ACC112 (cell line): ENCODE data around the gene HACE1.
"Not testable (repeated sequence)": the region's sequence is repeated elsewhere in the genome, so short reads cannot be mapped to it uniquely, and the experiment has no call there.

ENCODE experiments used
- H2AFZ ChIP-seq: fragments of 200-600 bp; sonication (generic); one replicate; pipeline ENCODE4 v1.6.0; 2017; ENCODE audit warnings: antibody characterized with exemption, low read length; ENCODE audit not compliant: unreplicated experiment
- H3K27ac ChIP-seq: fragments of 200-600 bp; sonication (generic); 2 replicates; pipeline ENCODE4 v1.5.1; 2014; ENCODE audit warnings: low read depth, mild to moderate bottlenecking, antibody characterized with exemption, low read length, moderate library complexity
- H3K27me3 ChIP-seq: fragments of 200-600 bp; sonication (generic); 2 replicates; pipeline ENCODE4 v1.6.1; 2014; ENCODE audit warnings: mild to moderate bottlenecking, antibody characterized with exemption, low read length, moderate library complexity, mixed read lengths; ENCODE audit not compliant: insufficient read depth
- H3K36me3 ChIP-seq: fragments of 200-600 bp; sonication (generic); 2 replicates; pipeline ENCODE4 v1.6.1; 2016; ENCODE audit warnings: mild to moderate bottlenecking, antibody characterized with exemption, low read length, moderate library complexity, mixed read lengths; ENCODE audit not compliant: insufficient read depth
- H3K4me1 ChIP-seq: fragments of 200-600 bp; sonication (generic); one replicate; pipeline ENCODE4 v1.6.1; 2016; ENCODE audit warnings: low read length, mixed read lengths; ENCODE audit not compliant: insufficient read depth, unreplicated experiment, control insufficient read depth
- H3K4me3 ChIP-seq: fragments of 200-600 bp; sonication (generic); 2 replicates; pipeline ENCODE4 v1.5.1; 2014; ENCODE audit warnings: mild to moderate bottlenecking, low read depth, low read length
- H3K79me2 ChIP-seq: fragments of 200-600 bp; sonication (generic); one replicate; pipeline ENCODE4 v1.6.0; 2016; ENCODE audit warnings: low read length; ENCODE audit not compliant: control insufficient read depth, unreplicated experiment, insufficient read depth

The HACE1 gene

GRCh38 chr6:104829183-104829958 lies 30.3 kb downstream of the HACE1 start:
- no peak overlapping the region for H3K4me3 ChIP-seq
- H3K27ac ChIP-seq = no peak overlapping the region
- no peaks in the 10 kb centered on the region for H3K27me3 ChIP-seq
- no peak overlapping the region for H2AFZ ChIP-seq
- no peaks in the 10 kb centered on the region for H3K79me2 ChIP-seq
- 0 out of 2 replicates have a peak, but pooled peaks cover 3% of the 10 kb centered on the region for H3K36me3 ChIP-seq
- H3K4me1 ChIP-seq = no peaks in the 10 kb centered on the region

DNA sequence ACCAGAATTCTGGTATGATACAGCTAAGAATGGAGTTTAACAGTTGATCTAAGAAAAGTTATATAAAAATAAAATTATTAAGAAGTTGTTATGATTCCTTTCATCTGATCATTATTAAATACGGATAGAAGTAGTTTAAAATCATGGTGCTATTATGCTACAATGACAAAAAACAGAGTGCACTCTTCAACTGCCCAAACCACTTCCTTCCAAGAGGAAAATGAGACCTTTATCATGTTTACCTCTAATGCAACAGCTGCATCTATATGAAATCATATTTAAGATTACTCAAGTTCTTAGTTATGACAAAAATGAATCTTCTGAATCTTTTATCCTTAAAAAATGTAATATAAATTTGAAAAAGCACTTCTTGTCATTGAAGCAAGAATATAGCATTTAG lies 31.2 kb downstream of the HACE1 start:
- no peak overlapping the region for H2AFZ ChIP-seq
- no peaks in the 10 kb centered on the region for H3K4me1 ChIP-seq
- no peaks in the 10 kb centered on the region for H3K27me3 ChIP-seq
- no peak overlapping the region for H3K27ac ChIP-seq
- H3K79me2 ChIP-seq = no peaks in the 10 kb centered on the region
- H3K4me3 ChIP-seq = no peak overlapping the region
- 0 out of 2 replicates have a peak, but pooled peaks cover 3% of the 10 kb centered on the region for H3K36me3 ChIP-seq

DNA sequence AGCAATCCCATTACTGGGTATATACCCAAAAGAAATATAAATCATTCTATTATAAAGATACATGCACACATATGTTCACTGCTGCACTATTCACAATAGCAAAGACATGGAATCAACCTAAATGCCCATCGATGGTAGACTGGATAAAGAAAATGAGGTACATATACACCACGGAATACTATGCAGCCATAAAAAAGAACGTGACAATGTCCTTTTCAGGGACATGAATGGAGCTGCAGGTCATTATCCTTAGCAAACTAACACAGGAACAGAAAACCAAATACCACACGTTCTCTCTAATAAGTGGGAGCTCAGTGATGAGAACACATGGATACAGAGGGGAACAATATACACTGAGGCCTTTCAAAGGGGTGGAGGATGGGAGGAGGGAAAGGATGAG lies 38.9 kb downstream of the HACE1 start:
- H3K79me2 ChIP-seq, H3K36me3 ChIP-seq, H2AFZ ChIP-seq, H3K27me3 ChIP-seq, H3K27ac ChIP-seq, H3K4me1 ChIP-seq, H3K4me3 ChIP-seq: not testable (repeated sequence)

DNA sequence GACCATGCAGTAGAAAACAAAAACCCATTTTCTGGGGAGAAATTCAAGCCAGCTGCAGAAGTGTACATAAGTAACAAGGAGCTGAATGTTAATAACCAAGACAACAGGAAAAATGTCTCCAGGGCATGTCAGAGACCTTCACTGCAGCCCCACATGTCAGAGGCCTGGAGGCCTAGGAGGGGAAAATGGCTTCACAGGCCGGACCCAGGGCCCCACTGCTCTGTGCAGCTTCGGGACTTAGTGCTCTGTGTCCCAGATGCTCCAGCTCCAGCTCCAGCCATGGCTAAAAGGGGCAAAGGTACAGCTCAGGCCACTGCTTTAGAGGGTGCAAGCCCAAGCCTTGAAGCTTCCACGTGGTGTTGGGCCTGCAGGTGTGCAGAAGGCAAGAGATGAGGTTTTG lies 43.6 kb downstream of the HACE1 start:
- Histone ChIP-seq H3K36me3 (no peaks in the 10 kb centered on the region), H3K4me1 (no peaks in the 10 kb centered on the region), H3K27me3 (no peaks in the 10 kb centered on the region), H3K4me3 (no peak overlapping the region), H3K79me2 (no peaks in the 10 kb centered on the region), H2AFZ (no peak overlapping the region), H3K27ac (no peak overlapping the region)

DNA sequence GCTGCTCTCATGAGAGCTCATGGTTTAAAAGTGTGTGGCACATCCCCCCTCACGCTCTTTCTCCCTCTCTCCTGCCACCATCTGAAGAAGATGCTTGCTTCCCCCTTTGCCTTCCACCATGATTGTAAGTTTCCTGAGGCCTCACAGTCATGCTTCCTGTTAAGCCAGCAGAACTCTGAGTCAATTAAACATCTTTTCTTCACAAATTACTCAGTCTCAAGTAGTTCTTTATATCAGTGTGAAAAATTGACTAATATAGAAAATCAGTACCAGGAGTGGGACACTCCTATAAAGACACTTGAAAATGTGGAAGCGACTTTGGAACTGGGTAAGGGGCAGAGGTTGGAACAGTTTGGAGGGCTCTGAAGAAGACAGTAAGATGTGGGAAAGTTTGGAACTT lies 45.0 kb downstream of the HACE1 start:
- Histone ChIP-seq H3K79me2 (no peaks in the 10 kb centered on the region), H3K36me3 (no peaks in the 10 kb centered on the region), H3K27me3 (no peaks in the 10 kb centered on the region), H3K27ac (no peak overlapping the region), H2AFZ (no peak overlapping the region), H3K4me1 (no peaks in the 10 kb centered on the region), H3K4me3 (no peak overlapping the region)

DNA sequence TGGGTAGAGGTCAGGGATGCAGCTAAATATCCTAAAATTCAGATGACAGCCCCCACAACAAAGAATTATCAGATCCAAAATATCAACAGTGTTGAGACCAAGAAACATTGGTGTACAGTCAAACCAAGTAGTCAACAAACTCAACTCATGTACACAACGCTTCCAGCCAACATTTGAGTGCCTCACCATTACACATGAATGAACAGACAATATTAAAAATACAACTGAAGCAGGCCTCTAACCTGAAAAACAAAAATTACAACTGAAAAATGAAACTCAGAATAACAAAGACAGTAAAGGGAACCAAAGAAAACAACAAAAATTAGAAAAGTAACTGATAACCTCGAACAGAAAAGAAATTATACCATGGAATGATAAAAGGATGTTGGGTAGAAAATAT lies 46.2 kb downstream of the HACE1 start:
- Histone ChIP-seq H3K4me3 (no peak overlapping the region), H3K27ac (no peak overlapping the region), H3K36me3 (no peaks in the 10 kb centered on the region), H2AFZ (no peak overlapping the region), H3K4me1 (no peaks in the 10 kb centered on the region), H3K27me3 (no peaks in the 10 kb centered on the region), H3K79me2 (no peaks in the 10 kb centered on the region)

DNA sequence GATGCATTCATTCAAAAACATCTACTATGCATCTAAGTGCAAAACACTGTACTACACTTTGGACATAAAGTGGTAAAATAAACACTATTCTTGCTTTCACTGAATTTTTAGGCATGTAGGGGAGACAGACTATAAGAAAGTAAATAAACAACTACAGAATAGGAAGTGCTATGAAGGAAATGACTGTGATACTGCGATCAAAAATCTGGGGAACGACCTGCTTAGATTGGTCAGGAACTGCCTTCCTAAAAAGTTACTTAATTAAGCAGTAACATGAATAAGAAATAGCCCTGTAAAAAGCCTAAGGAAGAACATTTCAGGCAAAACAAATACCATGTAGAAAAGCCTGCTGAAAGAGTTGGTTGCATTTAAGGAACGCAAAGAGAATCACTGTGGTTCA lies 50.6 kb downstream of the HACE1 start:
- no peak overlapping the region for H3K27ac ChIP-seq
- H2AFZ ChIP-seq = no peak overlapping the region
- H3K36me3 ChIP-seq = no peaks in the 10 kb centered on the region
- H3K79me2 ChIP-seq = no peaks in the 10 kb centered on the region
- no peaks in the 10 kb centered on the region for H3K27me3 ChIP-seq
- no peak overlapping the region for H3K4me3 ChIP-seq
- no peaks in the 10 kb centered on the region for H3K4me1 ChIP-seq

- not testable (repeated sequence) for H3K79me2 ChIP-seq, H3K4me3 ChIP-seq, H3K27me3 ChIP-seq, H3K27ac ChIP-seq, H3K36me3 ChIP-seq, H3K4me1 ChIP-seq, H2AFZ ChIP-seq
Measured at GRCh38 chr6:104805335-104805734, 54.4 kb downstream of the HACE1 start.

- Histone ChIP-seq H3K27ac (no peak overlapping the region), H3K79me2 (no peaks in the 10 kb centered on the region), H3K36me3 (no peaks in the 10 kb centered on the region), H3K4me3 (no peak overlapping the region), H3K4me1 (no peaks in the 10 kb centered on the region), H3K27me3 (no peaks in the 10 kb centered on the region), H2AFZ (no peak overlapping the region)
Measured at GRCh38 chr6:104799134-104799657, 60.5 kb downstream of the HACE1 start.

GRCh38 chr6:104796031-104796785 lies 63.5 kb downstream of the HACE1 start:
- Histone ChIP-seq H3K79me2 (no peaks in the 10 kb centered on the region), H3K36me3 (no peaks in the 10 kb centered on the region), H3K27me3 (no peaks in the 10 kb centered on the region), H3K4me1 (no peaks in the 10 kb centered on the region), H3K27ac (no peak overlapping the region), H3K4me3 (no peak overlapping the region), H2AFZ (no peak overlapping the region)

- H3K27ac ChIP-seq = no peak overlapping the region
- no peaks in the 10 kb centered on the region for H3K27me3 ChIP-seq
- no peaks in the 10 kb centered on the region for H3K36me3 ChIP-seq
- no peaks in the 10 kb centered on the region for H3K79me2 ChIP-seq
- H3K4me3 ChIP-seq = no peak overlapping the region
- H2AFZ ChIP-seq = no peak overlapping the region
- no peaks in the 10 kb centered on the region for H3K4me1 ChIP-seq
Measured at GRCh38 chr6:104795363-104795762, 64.4 kb downstream of the HACE1 start.
